Stomach (tissue), 4 donors: ENCODE data around the gene AR.

Experiments used
- EP300 ChIP-seq: sonication (generic); formaldehyde crosslinking; IDR thresholded peaks from one replicate; pipeline ENCODE4 v1.6.1; 2017; ENCODE audit warnings: antibody characterized with exemption
- POLR2A ChIP-seq, 4 donors: fragments of 450-650 bp; IDR thresholded peaks; one replicate each; pipeline ENCODE4 v1.6.1; 2016; ENCODE audit warnings: antibody characterized with exemption in 4 of 4, control low read depth in 2 of 4, mild to moderate bottlenecking in 1 of 4, moderate library complexity in 1 of 4
- POLR2AphosphoS5 ChIP-seq, 3 donors: sonication (generic); formaldehyde crosslinking; IDR thresholded peaks; one replicate each; pipeline ENCODE4 v1.6.1; 2016; ENCODE audit warnings: antibody characterized with exemption in 3 of 3
- TF ChIP-seq, protein P1 (sequence below), 7 experiments: fragments of 450-650 bp in 4 of 7; fragments of 200-600 bp in 3 of 7; sonication (generic) in 3 of 7; IDR thresholded peaks; one replicate each; pipeline ENCODE4 v1.5.1; 2016 to 2019; ENCODE audit warnings: antibody characterized with exemption in 7 of 7, control low read depth in 2 of 7, mild to moderate bottlenecking in 1 of 7

DNA sequence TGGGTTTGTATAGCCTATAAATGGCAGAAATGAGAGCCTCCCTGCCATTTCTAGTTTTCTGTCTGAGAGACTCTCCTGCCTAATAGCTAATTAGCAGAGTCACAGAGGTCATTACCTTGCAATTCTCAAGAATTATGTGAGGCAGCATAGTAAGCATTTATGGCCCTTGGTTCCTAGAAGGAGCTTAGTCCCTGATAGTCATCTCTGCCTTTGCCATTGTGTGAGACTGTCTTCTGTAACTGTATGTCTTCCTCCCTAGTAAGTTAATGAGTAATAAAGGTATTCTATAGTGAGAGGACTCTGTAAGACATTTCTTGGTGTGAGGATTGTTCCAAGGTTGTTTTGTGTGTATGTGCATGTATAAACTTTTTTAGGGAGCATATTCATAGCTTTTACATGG, 108.7 kb downstream of the AR start:
- TF ChIP-seq, protein P1, sequence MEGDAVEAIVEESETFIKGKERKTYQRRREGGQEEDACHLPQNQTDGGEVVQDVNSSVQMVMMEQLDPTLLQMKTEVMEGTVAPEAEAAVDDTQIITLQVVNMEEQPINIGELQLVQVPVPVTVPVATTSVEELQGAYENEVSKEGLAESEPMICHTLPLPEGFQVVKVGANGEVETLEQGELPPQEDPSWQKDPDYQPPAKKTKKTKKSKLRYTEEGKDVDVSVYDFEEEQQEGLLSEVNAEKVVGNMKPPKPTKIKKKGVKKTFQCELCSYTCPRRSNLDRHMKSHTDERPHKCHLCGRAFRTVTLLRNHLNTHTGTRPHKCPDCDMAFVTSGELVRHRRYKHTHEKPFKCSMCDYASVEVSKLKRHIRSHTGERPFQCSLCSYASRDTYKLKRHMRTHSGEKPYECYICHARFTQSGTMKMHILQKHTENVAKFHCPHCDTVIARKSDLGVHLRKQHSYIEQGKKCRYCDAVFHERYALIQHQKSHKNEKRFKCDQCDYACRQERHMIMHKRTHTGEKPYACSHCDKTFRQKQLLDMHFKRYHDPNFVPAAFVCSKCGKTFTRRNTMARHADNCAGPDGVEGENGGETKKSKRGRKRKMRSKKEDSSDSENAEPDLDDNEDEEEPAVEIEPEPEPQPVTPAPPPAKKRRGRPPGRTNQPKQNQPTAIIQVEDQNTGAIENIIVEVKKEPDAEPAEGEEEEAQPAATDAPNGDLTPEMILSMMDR (IDR thresholded peaks at IDR 0.05), result no peak
- TF ChIP-seq EP300 (no peak), POLR2A (IDR thresholded peaks at IDR 0.05) (no peak), POLR2AphosphoS5 (IDR thresholded peaks at IDR 0.05) (no peak)
